Astrocyte (in vitro differentiated cells and primary cell): ENCODE measurements around the gene UPF2. TPM values are rescaled to one million over a fixed set of nuclear protein-coding genes. Genes with fewer than 3 reads are reported as not detected.
"Not testable (repeated sequence)": the region's sequence is repeated elsewhere in the genome, so short reads cannot be mapped to it uniquely, and the experiment has no call there.

Experiments used
- DNase-seq: peaks from one replicate; pipeline ENCODE4 v3.0.0-alpha.2; 2010; ENCODE audit warnings: low read depth
- FAIRE-seq: peaks from 2 replicates; lab custom pipeline; 2011; peaks lifted over from hg19 to GRCh38; lab: Jason Lieb, UNC
- H2AFZ ChIP-seq: 2 replicates; pipeline ENCODE4 v1.6.0; 2012; ENCODE audit warnings: low read depth, low read length, inconsistent platforms
- H3K27ac ChIP-seq: 2 replicates; pipeline ENCODE4 v1.5.1; 2011; ENCODE audit warnings: low read depth, low read length, inconsistent platforms
- H3K27me3 ChIP-seq: 2 replicates; pipeline ENCODE4 v1.6.0; 2011; ENCODE audit warnings: low read length, inconsistent platforms; ENCODE audit not compliant: insufficient read depth
- H3K36me3 ChIP-seq: 2 replicates; pipeline ENCODE4 v1.5.1; 2011; ENCODE audit warnings: low read length, inconsistent platforms; ENCODE audit not compliant: insufficient read depth
- H3K4me1 ChIP-seq: 2 replicates; pipeline ENCODE4 v1.5.1; 2011; ENCODE audit warnings: low read length, inconsistent platforms; ENCODE audit not compliant: insufficient read depth
- H3K4me2 ChIP-seq: 2 replicates; pipeline ENCODE4 v1.6.0; 2012; ENCODE audit warnings: low read length, inconsistent platforms
- H3K4me3 ChIP-seq: 2 replicates; pipeline ENCODE4 v1.5.1; 2011; ENCODE audit warnings: low read depth, mild to moderate bottlenecking, low read length, inconsistent platforms; ENCODE audit not compliant: insufficient read depth
- H3K79me2 ChIP-seq: 2 replicates; pipeline ENCODE4 v1.6.0; 2012; ENCODE audit warnings: mild to moderate bottlenecking, low read length, inconsistent platforms; ENCODE audit not compliant: insufficient read depth
- H3K9ac ChIP-seq: 2 replicates; pipeline ENCODE4 v1.6.0; 2012; ENCODE audit warnings: mild to moderate bottlenecking, low read length, inconsistent platforms
- H3K9me3 ChIP-seq: 2 replicates; pipeline ENCODE4 v1.5.1; 2012; ENCODE audit warnings: low read depth, mild to moderate bottlenecking, low read length, inconsistent platforms; ENCODE audit not compliant: insufficient read depth
- H4K20me1 ChIP-seq: 2 replicates; pipeline ENCODE4 v1.6.0; 2012; ENCODE audit warnings: low read length, inconsistent platforms; ENCODE audit not compliant: insufficient read depth
- H3K27ac Mint-ChIP-seq: one replicate; pipeline ENCODE4 v1.8.0; 2021; ENCODE audit warnings: mild to moderate bottlenecking, mixed read lengths; ENCODE audit not compliant: unreplicated experiment
- H3K27me3 Mint-ChIP-seq: one replicate; pipeline ENCODE4 v1.8.0; 2021; ENCODE audit warnings: low read depth, mixed read lengths; ENCODE audit not compliant: unreplicated experiment
- H3K36me3 Mint-ChIP-seq: one replicate; pipeline ENCODE4 v1.8.0; 2021; ENCODE audit warnings: low read depth, mixed read lengths; ENCODE audit not compliant: unreplicated experiment
- H3K4me1 Mint-ChIP-seq: one replicate; pipeline ENCODE4 v1.8.0; 2021; ENCODE audit warnings: low read depth, mixed read lengths; ENCODE audit not compliant: unreplicated experiment
- H3K4me3 Mint-ChIP-seq: one replicate; pipeline ENCODE4 v1.8.0; 2021; ENCODE audit warnings: mild to moderate bottlenecking, moderate library complexity, mixed read lengths; ENCODE audit not compliant: unreplicated experiment
- H3K9me3 Mint-ChIP-seq: one replicate; pipeline ENCODE4 v1.8.0; 2021; ENCODE audit warnings: mild to moderate bottlenecking, mixed read lengths; ENCODE audit not compliant: unreplicated experiment
- EZH2 ChIP-seq: IDR thresholded peaks from 2 replicates; pipeline ENCODE4 v1.6.1; 2012; ENCODE audit warnings: mild to moderate bottlenecking, low read length, inconsistent platforms; ENCODE audit not compliant: insufficient read depth
- total RNA-seq: library from RNA; stranded (reverse); gene quantifications from 2 replicates; pipeline ENCODE4 v1.2.1, GENCODE V29; 2021
- TF ChIP-seq, protein P1 (sequence below): IDR thresholded peaks from 2 replicates; pipeline ENCODE4 v1.5.1; 2011; ENCODE audit warnings: low read depth, mild to moderate bottlenecking, inconsistent platforms, low read length, moderate library complexity; ENCODE audit not compliant: insufficient read depth

UPF2 gene
- total RNA-seq, 1 donor from 2014 or later: 23.2 TPM

DNA sequence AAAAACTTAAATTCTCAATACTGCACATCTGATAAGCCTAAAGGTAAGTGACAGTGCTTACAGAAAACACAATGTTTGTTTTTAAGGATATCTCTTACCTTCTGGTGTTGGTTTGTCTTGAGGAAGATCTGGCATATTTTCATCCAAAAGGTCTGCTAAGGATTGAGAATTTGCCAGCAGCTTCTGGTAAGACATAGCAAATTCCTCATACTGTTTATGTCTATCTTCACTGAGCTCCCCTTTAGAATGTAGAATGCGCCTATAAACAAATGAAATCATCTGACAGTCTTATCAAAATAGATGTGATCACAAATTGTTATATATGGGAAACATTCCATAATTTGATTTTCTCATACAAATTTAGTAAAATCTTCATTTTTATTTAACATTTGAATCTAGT, 28.7 kb downstream of the UPF2 start:
- H3K4me1 ChIP-seq: no peaks in the 10 kb centered on the region
- H3K79me2 ChIP-seq: peaks cover 26% of the 10 kb centered on the region
- Mint-ChIP-seq H3K27ac (no peak overlapping the region), H3K4me1 (no peaks in the 10 kb centered on the region), H3K9me3 (peaks cover 3% of the 10 kb centered on the region), H3K4me3 (no peak overlapping the region), H3K36me3 (peaks cover 17% of the 10 kb centered on the region), H3K27me3 (no peaks in the 10 kb centered on the region)
- H3K27ac ChIP-seq: no peak overlapping the region
- no peak overlapping the region for H3K9ac ChIP-seq
- H3K9me3 ChIP-seq: no peaks in the 10 kb centered on the region
- H4K20me1 ChIP-seq: peaks cover 14% of the 10 kb centered on the region
- FAIRE-seq (no peak), DNase-seq (no peak)
- no peak overlapping the region for H3K4me2 ChIP-seq
- no peaks in the 10 kb centered on the region for H3K27me3 ChIP-seq
- no peak overlapping the region for H3K4me3 ChIP-seq
- H2AFZ ChIP-seq: no peak overlapping the region
- no peak for TF ChIP-seq EZH2
- TF ChIP-seq, protein P1, sequence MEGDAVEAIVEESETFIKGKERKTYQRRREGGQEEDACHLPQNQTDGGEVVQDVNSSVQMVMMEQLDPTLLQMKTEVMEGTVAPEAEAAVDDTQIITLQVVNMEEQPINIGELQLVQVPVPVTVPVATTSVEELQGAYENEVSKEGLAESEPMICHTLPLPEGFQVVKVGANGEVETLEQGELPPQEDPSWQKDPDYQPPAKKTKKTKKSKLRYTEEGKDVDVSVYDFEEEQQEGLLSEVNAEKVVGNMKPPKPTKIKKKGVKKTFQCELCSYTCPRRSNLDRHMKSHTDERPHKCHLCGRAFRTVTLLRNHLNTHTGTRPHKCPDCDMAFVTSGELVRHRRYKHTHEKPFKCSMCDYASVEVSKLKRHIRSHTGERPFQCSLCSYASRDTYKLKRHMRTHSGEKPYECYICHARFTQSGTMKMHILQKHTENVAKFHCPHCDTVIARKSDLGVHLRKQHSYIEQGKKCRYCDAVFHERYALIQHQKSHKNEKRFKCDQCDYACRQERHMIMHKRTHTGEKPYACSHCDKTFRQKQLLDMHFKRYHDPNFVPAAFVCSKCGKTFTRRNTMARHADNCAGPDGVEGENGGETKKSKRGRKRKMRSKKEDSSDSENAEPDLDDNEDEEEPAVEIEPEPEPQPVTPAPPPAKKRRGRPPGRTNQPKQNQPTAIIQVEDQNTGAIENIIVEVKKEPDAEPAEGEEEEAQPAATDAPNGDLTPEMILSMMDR: no peak
- peaks cover 8% of the 10 kb centered on the region for H3K36me3 ChIP-seq

DNA sequence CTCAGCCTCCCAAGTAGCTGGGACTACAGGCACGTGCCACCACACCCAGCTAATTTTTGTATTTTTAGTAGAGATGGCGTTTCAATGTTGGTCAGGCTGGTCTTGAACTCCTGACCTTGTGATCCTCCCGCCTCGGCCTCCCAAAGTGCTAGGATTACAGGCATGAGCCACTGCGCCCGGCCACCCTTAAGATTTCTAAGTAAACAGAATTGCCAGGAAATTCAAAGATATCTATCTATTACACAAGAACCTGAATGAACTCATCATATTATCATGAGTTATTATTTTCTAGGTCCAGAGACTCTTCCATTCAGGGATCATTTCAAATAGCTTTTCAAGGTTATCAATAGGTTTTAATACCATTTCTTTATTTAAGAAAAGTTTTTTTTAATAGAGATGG, 29.2 kb downstream of the UPF2 start:
- not testable (repeated sequence) for H3K27me3 Mint-ChIP-seq

DNA sequence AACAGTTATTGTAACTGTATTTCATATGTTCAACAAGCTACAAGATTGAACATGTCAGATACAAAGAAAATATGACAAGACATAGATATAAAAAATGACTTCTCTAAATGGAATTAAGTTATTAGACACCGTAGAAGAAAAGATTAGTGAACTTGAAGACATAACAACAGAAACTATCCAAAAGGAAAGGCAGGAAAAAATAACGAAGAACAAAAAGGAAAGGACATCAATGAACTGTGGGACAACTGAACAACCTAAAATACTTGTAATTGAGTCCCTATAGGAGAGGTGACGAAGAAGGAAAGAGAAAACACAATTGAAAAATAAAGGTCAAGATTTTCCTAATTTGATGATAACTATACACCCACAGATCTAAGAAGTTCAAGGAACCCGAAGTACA, 32.3 kb downstream of the UPF2 start:
- Mint-ChIP-seq H3K36me3 (peaks cover 22% of the 10 kb centered on the region), H3K27ac (no peak overlapping the region), H3K4me3 (no peak overlapping the region), H3K27me3 (no peaks in the 10 kb centered on the region), H3K9me3 (peaks cover 3% of the 10 kb centered on the region), H3K4me1 (no peaks in the 10 kb centered on the region)
- no peak for TF ChIP-seq EZH2
- TF ChIP-seq, protein P1: no peak
- Histone ChIP-seq H3K27ac (no peak overlapping the region), H3K4me2 (no peak overlapping the region), H3K4me1 (no peaks in the 10 kb centered on the region), H3K79me2 (peaks cover 16% of the 10 kb centered on the region), H3K9me3 (no peaks in the 10 kb centered on the region), H3K27me3 (no peaks in the 10 kb centered on the region), H3K36me3 (peaks cover 8% of the 10 kb centered on the region), H3K9ac (no peak overlapping the region), H3K4me3 (no peak overlapping the region), H4K20me1 (peaks cover 3% of the 10 kb centered on the region), H2AFZ (no peak overlapping the region)
- FAIRE-seq: no peak
- no peak for DNase-seq

More for the DNA sequence above, 29.2 kb downstream of the UPF2 start:
- not testable (repeated sequence) for H3K4me3 ChIP-seq, H3K4me2 ChIP-seq, H3K4me1 Mint-ChIP-seq, H3K9me3 Mint-ChIP-seq, H3K4me1 ChIP-seq, FAIRE-seq, H3K9me3 ChIP-seq, H3K36me3 ChIP-seq, H3K9ac ChIP-seq, H3K27ac Mint-ChIP-seq, DNase-seq, H3K27ac ChIP-seq, H2AFZ ChIP-seq, H3K27me3 ChIP-seq, H3K4me3 Mint-ChIP-seq
- H4K20me1 ChIP-seq: peaks cover 12% of the 10 kb centered on the region
- peaks cover 19% of the 10 kb centered on the region for H3K36me3 Mint-ChIP-seq
- H3K79me2 ChIP-seq: peaks cover 26% of the 10 kb centered on the region

DNA sequence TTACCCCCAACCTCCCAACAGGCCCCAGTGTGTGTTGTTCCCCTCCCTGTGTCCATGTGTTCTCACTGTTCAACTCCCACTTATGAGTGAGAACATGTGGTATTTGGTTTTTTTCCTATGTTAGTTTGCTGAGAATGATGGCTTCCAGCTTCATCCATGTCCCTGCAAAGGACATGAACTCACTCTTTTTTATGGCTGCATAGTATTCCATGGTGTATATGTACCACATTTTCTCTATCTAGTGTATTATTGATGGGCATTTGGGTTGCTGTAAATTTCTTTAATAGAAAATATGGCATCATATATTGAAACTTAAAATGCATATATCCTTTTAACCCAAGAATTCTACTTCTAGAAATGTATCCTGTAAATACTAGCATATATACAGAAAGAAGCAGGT, 33.8 kb downstream of the UPF2 start:
- peaks cover 24% of the 10 kb centered on the region for H3K36me3 Mint-ChIP-seq
- Histone ChIP-seq H3K79me2 (peaks cover 13% of the 10 kb centered on the region), H3K36me3 (peaks cover 15% of the 10 kb centered on the region)
- not testable (repeated sequence) for DNase-seq, H3K27me3 Mint-ChIP-seq, H3K27ac ChIP-seq, H4K20me1 ChIP-seq, H3K4me1 ChIP-seq, H3K4me1 Mint-ChIP-seq, H3K9ac ChIP-seq, H3K9me3 ChIP-seq, FAIRE-seq, H2AFZ ChIP-seq, H3K4me3 ChIP-seq, H3K4me2 ChIP-seq, H3K27ac Mint-ChIP-seq, H3K27me3 ChIP-seq, H3K4me3 Mint-ChIP-seq, H3K9me3 Mint-ChIP-seq
